HG02759 (cell line): ENCODE data around the gene LIMCH1.

Source experiments
- ATAC-seq: cut with Tn5 transposase; IDR thresholded peaks from one replicate; pipeline ENCODE4 v1.9.1; 2021; ENCODE audit warnings: mild to moderate bottlenecking, moderate library complexity; ENCODE audit not compliant: unreplicated experiment

Gene LIMCH1

DNA sequence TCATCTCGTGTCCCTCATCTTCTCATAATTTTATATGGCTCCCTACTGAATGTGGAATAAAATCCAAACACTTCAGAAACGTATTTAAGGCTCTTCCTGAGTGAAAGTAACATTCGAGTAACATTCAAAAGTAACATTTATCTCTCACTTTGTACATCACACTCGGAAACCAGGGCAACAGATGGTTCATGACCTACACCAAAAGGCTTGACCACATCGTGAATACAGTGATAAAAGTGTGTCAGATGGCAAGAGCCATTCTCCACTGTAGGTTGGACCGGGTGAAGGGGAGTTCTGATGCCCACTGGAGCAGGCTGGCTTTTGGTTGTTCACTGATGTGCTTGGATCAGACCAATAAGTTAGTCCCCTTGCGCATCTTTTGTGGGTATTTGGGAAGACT is 5.6 kb upstream of the LIMCH1 start:
- no peak for ATAC-seq

DNA sequence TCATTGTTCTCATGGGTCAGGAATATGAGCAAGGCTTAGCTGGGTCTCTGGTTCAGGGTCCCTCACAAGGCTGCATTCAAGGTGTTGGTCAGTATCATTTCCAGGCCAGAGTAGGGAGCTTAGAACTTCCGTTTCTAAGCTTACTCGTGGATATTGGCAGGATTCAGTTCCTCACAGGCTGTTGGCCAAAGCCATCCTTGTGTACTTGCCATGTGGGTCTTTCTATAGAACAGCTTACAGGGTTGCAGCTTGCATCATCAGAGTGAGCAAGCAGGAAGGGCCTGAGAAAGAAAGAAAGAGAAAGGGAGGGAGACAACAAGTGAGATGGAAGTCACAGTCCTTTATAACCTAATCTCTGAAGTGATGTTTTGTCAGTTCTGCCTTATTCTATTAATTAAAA is 5.1 kb upstream of the LIMCH1 start:
- no peak for ATAC-seq

DNA sequence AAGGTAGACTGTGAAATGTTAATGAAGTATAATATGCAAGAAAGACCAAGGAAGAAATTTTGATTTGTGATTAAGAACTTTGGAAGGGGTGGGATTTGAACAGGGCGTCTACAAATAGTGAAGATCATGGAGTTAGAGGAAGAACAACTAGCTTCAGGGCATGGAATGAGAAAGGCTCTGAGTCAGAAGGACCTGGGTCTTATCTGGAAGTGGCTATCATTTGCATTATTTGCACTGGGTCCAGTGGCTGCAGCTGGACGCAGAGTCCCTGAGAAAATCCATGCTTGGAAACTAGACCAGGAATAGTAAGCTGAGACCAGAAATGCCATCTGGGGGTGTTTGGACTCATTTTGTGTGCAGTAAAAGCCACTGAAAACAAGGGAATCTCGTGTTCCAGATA is 4.3 kb upstream of the LIMCH1 start:
- ATAC-seq: no peak

GRCh38 chr4:41534404-41534803 is 3.6 kb upstream of the LIMCH1 start:
- ATAC-seq: no peak

- ATAC-seq: no peak
Measured at GRCh38 chr4:41535911-41536371, 2.0 kb upstream of the LIMCH1 start.

DNA sequence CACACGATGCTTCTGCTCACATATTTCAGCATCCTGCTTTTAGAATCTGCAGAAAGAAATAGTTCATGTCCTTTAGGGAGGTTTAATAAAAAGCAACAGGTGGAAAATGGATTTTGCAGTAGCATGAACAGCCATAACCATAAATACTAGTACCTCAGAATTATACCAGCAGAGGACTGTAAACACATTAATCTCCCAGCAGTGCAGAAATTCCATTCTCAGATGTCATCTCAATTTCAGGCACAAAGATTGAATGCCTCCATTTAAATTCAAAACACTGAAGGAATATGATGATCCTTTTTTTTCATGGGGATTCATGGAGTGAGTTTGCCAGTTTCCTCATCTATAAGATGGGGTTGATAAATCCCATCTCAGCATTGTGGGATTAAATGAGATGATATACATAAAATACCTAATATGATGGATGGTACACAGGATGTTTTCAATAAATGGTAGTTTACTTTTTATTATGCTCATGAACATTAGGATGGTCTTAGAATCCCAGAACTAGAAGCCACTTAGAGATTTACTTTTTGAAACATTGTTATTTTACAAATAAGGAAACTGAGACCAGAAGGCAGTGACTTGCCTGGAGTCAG is 566 bp upstream of the LIMCH1 start:
- ATAC-seq: no peak

GRCh38 chr4:41538887-41539498 is 1.0 kb downstream of the LIMCH1 start:
- ATAC-seq: no peak

GRCh38 chr4:41539711-41540110 is 1.8 kb downstream of the LIMCH1 start:
- no peak for ATAC-seq

DNA sequence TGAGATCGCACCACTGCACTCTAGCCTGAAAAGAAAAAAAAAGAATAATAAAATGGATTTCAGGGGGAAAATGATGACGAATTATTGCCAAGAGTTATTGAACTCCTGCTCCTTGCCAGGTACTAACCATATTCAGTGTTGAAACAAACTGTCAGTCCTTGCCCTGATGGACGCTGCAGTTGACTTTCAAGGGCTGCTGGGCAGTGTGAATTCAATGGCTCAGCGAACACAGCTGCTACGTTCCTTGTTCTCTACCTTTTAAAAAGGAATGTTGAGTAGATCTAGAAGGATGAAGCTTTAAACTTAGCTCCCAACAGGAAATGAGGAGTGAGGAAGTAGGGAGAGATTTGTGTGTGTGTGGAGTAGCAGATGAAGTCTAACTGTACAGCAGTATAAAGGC is 2.7 kb downstream of the LIMCH1 start:
- no peak for ATAC-seq

DNA sequence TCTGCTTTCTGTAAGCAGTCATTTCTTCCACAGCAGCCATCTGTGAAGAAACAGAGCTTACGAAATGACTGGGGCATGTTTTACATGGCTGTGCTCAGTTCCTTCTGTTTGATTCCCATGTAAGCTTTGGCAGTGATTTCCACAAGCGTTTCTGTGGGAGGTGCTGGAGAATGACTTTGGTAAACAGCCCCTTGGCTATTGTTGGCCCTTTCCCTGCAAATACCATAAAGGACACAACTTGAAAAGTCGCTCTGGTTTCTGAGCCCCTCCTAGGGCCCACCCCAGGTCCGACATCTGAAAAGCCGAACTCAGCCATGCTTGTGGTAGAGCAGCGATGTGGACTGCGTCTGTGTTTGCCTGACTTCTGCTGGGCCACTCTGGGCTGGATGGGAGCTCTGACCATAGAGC is 3.7 kb downstream of the LIMCH1 start:
- ATAC-seq: no peak

- no peak for ATAC-seq
Measured at GRCh38 chr4:41542526-41543275, 4.7 kb downstream of the LIMCH1 start.

DNA sequence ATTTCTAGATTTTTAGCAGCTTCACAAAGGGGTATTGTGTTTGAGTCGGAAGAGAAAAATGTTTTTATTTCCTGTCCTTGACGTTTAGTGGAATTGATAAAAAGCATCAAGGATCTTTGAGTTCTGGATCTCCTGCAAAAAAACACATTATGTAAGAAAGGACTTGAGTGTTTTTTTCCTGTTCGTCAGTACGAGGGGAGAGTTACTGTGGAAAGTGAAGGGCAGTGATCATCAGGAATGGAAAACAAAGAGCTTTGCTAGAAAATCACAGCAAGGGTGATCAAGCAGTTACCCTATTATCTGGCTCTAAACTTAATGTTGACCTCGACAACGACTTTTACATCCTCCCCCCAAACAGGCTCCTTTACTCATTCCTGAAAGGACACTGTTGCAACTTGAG is 7.3 kb downstream of the LIMCH1 start:
- no peak for ATAC-seq

- no peak for ATAC-seq
Measured at GRCh38 chr4:41546638-41547037, 8.7 kb downstream of the LIMCH1 start.

DNA sequence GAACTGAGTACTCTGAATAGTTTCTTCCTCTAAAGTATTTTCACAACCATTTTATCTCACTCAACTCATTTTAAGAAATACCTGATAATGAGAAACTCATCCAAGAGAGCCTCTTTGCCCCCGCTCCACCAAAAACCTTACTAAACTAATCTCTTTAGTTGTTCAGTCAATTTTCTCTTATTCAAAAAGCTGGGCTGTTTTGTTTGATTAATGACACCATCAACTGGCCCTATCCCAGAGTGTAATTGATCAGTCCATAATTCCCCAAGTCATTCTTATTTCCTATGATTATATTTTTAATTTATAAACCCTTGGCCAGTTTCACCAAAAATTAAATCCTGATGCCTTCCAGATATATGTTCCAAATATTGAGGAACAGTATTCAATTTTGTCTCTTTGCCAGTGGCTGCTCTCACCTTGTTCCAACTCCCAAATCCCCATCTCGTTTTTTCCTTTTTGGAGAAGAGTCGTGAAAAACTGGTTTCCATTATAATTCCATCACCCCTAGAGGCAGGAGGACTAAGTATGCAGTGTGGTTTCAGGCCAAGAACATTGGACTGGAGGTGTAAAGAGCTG is 10.4 kb downstream of the LIMCH1 start:
- no peak for ATAC-seq

DNA sequence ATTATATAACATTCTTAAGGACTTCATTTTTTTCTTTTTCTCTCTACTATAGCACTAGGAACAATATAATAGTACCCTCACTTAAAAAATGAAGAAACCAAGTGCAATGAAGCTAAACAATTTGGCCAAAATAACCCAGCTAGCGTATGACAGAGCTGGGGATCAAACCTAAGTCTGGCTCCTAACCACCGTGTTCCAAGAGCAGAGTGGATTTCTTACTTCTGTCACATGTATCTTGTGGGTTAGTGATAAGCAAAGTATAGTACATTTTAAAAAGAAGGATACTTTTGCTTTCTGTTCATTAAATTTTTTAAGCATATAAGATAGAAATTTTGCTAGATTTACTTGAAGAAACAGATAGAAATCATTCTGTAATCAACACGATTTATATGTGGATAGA is 11.5 kb downstream of the LIMCH1 start:
- ATAC-seq: no peak

DNA sequence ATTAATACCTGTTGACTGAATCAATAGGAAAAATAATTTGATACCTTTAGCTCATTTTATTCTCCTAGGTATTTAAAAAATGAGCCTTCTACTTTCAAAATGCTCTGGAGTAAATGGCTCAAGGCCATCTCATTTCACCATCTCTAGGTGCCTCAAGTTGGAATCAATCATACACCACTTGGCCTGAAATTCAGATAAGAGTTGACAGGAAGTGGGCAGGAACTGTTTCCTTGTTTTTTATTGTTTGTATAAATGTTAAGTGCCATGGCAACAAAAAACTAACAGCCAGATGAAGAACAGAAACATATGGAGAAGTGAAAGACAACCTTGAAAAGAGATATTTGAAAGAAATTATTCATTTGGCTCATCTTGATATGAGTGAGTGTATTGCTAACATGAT is 12.4 kb downstream of the LIMCH1 start:
- ATAC-seq: no peak

DNA sequence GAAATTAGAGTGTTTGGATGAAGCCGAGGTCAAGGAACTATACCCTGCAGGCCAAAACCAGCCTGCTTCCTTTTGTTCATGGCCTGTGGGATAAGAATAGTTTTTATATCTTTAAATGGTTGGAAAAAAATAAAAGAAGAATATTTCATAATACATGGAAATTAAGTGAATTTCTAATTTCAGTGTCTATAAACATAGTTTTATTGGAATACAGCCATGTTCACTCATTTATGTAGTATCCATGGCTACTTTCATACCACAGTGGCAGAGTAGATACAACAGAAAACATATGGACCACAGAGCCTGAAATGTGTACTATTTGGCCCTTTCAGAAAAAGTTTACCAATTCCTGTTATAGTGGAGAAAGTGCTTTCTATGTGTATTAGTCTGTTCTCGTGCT is 13.6 kb downstream of the LIMCH1 start:
- no peak for ATAC-seq

- no peak for ATAC-seq
Measured at GRCh38 chr4:41554905-41555304, 16.9 kb downstream of the LIMCH1 start.

DNA sequence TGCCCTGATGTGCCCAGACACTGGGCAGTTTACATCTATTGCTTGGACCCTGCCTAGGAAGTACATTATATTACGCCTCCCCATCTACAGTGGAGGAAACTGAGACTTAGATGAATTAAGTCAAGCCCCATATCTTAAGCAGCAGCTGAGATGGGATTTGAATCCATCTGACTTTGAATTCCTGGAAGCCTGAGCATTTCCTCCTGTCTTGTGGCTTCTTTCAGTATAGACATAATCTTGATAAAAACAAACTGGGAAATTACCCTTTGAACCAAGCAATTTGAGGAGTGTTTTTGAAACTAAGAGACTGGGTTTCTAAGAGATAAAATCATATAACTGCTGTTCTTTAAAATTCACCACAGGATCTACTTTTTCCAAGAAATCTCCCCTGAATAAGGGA is 18.6 kb downstream of the LIMCH1 start:
- no peak for ATAC-seq

DNA sequence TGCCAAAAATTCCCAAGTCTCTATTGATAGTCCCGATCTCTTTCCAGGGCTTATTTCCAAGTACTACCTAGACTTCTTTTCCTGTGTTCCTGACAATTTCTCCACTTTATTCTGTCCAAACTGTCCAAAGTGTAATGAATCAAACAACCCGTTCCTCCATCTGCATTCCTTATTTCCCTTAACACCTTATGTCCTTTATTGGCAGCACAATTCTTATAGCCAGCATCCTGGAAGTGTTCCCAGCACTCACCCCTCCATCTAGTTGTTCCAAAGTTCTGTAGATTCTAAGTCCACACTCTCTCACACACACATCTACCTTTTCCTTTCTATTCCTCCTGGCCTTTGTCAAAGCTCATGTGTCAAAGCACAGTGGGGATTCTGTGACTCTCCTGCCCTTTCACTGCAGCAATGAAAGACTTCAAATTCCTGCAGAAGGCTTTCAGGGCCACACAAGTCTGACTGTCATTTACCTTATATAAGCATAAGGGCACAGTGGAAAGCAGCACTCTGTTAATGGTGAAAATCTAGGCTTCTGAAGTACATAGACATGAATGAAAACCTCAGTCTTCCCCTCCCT is 22.1 kb downstream of the LIMCH1 start:
- no peak for ATAC-seq

DNA sequence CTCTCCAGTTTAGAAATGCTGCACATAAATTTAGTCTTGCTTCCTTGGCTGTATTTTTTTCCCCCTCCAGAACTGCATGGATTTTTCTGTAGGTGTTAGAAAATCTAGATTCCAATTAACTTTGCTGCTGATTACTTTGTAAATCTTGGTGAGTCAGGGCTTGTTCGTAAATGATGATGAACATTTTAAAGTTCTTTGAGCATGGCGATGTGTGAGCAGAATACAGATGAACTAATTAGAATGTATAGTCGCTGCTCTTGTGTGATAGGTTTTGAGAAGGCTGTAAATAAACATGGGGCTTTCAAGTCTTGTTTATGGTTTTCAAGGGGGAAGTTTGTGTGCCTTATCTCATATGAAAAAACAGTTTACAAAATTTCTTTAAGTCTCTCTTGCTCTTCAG is 23.3 kb downstream of the LIMCH1 start:
- no peak for ATAC-seq

GRCh38 chr4:41567186-41567585 is 29.2 kb downstream of the LIMCH1 start:
- no peak for ATAC-seq
